ENCODE results near the gene TSPAN33.
"Not testable (repeated sequence)": the region's sequence is repeated elsewhere in the genome, so short reads cannot be mapped to it uniquely, and the experiment has no call there.

Gene TSPAN33

DNA sequence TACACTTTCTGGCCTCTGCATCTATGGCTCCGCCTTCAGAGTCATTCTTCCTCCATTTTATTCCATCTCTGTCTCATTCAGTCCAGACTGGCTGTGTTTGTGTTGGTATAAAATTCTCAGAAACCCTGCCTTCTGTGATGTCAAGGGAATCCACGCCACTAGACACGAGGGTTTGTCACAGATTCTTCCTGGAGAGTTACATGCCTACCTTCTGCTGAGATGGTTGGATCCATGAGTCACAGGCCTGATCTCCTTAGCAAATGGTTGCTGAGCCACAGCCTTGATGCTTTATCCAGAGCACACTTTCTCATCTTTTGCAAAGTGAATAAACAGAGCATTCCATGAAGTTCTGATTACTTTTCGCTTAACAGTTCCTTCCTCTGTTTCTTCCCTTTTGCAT, 35.9 kb upstream of the TSPAN33 start:
- TF ChIP-seq, protein P1, sequence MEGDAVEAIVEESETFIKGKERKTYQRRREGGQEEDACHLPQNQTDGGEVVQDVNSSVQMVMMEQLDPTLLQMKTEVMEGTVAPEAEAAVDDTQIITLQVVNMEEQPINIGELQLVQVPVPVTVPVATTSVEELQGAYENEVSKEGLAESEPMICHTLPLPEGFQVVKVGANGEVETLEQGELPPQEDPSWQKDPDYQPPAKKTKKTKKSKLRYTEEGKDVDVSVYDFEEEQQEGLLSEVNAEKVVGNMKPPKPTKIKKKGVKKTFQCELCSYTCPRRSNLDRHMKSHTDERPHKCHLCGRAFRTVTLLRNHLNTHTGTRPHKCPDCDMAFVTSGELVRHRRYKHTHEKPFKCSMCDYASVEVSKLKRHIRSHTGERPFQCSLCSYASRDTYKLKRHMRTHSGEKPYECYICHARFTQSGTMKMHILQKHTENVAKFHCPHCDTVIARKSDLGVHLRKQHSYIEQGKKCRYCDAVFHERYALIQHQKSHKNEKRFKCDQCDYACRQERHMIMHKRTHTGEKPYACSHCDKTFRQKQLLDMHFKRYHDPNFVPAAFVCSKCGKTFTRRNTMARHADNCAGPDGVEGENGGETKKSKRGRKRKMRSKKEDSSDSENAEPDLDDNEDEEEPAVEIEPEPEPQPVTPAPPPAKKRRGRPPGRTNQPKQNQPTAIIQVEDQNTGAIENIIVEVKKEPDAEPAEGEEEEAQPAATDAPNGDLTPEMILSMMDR (IDR thresholded peaks at IDR 0.05; ENCODE audit: low read length, missing control alignments) = no peak
- no peak for DNase-seq (ENCODE audit: low read depth)
- no peak overlapping the region for H3K4me3 ChIP-seq (replicated peaks; ENCODE audit: low read depth, low read length)

DNA sequence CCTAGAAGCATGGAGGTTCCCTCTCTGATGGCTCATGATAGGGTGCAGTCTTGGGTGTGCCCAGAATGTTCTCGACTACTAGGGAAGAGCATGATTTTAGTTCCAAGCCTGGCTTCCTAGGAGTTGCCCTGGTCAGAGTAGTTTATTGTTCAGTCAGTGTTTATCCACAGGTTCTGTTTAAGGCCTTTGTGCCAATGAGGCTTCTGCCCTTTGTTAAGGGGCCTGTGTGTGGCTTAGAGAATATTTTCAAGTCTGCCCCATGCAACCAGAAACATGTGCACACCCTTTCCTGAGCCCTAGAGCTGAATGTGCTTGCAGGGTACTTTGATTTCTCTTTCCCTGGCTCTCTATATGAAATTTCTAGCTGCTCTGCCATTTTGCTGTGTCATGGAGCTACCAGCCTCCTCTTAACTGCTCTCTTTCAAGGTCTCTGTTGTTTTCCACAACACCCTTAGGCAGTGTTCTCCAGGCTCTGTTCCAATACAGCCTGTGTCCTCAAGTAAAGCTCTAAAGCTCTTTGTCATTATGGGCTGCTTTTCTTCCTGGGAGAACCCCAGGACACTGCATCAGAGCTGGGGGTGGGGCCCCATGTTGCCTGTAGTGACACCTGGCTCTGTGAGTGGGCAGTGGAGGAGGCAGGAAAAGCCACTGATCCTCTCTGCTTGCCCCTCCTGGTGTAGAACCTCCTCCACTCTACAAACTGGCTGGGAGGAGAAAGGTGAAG, 34.1 kb upstream of the TSPAN33 start:
- H3K4me3 ChIP-seq (replicated peaks; ENCODE audit: low read depth, low read length) = no peak overlapping the region
- no peak for DNase-seq (ENCODE audit: low read depth)
- TF ChIP-seq, protein P1 (IDR thresholded peaks at IDR 0.05; ENCODE audit: low read length, missing control alignments) = no peak

DNA sequence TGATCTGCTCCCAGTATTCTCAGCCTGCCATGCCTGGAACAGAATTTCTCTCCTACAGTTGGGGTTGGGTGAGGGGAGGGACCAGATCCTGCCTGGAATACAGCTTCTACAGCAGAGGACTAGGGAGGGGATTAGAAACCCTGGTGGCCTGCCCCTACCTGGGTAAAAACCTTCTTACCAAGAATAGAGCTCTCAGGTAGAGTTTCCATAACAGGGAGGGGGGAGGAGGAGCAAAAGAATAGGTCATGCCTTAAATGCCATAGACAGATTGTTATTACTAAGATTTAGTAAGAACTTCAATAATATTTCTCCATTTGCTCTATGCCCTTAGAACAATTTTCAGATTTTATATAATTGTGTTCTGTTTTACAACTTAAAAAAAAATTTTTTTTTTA, 33.5 kb upstream of the TSPAN33 start:
- TF ChIP-seq, protein P1 (IDR thresholded peaks at IDR 0.05; ENCODE audit: low read length, missing control alignments) = no peak
- H3K4me3 ChIP-seq (replicated peaks; ENCODE audit: low read depth, low read length) = no peak overlapping the region
- DNase-seq (ENCODE audit: low read depth) = no peak

DNA sequence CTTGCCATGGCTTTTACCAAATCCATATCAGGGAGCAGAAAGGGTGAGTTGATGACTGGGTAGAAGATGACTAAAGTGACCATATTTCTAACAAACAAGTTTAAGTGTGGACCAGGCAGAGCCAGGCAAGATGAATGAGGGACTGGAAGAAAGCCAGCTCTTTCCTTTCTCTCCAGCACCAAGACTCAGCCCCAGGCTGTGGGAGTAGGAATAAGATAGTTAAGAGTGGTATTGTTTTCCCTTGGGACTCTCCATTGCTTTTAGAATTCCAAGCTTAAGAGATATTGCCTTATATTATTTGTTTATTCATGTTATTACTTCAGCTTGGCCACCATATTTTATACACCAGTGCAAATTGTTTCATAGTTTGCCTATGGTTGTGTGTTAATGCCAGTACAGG, 28.8 kb upstream of the TSPAN33 start:
- no peak overlapping the region for H3K4me3 ChIP-seq (replicated peaks; ENCODE audit: low read depth, low read length)
- TF ChIP-seq, protein P1 (IDR thresholded peaks at IDR 0.05; ENCODE audit: low read length, missing control alignments) = no peak
- DNase-seq (ENCODE audit: low read depth) = no peak

DNA sequence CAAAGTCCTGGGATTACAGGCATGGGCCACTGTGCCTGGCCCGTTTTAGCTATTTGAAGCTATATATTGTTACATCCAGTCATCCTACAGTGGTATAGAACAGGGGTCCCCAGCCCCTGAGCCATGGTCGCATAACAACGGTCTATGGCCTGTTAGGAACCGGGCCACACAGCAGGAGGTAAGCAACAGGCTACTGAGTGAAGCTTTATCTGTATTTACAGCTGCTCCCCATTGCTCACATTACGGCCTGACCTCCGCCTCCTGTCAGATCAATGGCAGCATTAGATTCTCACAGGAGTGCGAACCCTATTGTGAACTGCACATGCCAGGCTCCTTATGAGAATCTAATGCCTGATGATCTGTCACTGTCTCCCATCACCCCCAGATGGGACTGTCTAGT, 26.3 kb upstream of the TSPAN33 start:
- no peak overlapping the region for H3K4me3 ChIP-seq (replicated peaks; ENCODE audit: low read depth, low read length)
- TF ChIP-seq, protein P1 (IDR thresholded peaks at IDR 0.05; ENCODE audit: low read length, missing control alignments) = no peak
- DNase-seq (ENCODE audit: low read depth) = no peak

DNA sequence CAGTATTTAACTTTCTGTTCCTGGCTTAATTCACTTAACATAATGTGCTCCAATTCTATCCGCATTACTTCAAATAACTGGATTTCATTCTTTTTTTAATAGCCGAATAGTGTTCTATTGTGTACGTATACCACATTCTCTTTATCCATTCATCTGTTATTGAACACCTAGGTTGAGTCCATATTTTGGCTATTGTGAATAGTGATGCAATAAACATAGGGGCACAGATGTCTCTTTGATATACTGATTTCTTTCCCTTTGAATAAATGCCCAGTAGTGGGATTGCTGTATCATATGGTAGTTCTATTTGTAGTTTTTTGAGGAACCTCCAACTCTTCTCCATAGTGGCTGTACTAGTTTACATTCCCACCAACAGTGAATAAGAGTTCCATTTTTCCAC, 25.5 kb upstream of the TSPAN33 start:
- TF ChIP-seq, protein P1 (IDR thresholded peaks at IDR 0.05; ENCODE audit: low read length, missing control alignments) = no peak
- H3K4me3 ChIP-seq (replicated peaks; ENCODE audit: low read depth, low read length) = no peak overlapping the region
- no peak for DNase-seq (ENCODE audit: low read depth)

DNA sequence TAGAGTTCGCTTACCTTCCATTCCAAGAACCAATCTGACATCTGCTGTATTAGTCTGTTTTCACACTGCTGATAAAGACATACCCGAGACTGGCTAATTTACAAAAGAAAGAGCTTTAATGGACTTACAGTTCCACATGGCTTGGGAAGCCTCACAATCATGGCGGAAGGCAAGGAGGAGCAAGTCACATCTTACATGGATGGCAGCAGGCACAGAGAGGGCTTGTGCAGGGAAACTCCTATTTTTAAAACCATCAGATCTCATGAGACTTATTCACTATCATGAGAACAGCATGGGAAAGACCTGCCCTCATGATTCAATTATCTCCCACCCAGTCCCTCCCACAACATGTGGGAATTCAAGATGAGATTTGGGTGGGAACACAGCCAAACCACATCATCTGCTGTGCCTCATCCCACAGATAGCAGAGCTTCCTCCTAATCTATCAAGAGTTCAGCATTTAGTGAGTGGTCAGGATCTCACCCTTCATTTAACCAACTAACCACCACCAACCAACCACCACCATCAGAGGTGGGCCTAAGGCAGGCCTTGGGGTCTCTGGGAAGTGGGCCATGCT, 22.9 kb upstream of the TSPAN33 start:
- not testable (repeated sequence) for H3K4me3 ChIP-seq (replicated peaks; ENCODE audit: low read depth, low read length); DNase-seq (ENCODE audit: low read depth)
